ENCODE data around the gene WDFY1.
"Not testable (repeated sequence)": the region's sequence is repeated elsewhere in the genome, so short reads cannot be mapped to it uniquely, and the experiment has no call there.

Gene WDFY1

DNA sequence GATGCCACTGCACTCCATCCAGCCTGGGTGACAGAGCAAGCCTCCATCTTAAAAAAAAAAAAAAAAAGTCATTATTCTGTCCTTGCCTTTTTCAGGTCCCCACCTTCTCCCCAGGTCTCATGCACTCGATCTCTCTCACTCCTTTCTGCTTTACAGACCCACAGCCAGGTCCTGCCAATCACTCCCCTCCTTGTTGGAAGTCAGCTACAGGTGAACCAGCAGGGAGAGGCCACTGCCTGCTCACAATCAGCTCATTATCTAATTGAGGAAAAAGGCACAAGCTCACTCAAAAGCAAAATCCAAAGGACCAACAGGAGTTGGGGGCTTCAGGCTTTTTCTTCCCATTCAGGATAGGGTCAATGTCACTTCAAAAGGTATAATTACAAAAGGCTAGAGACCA is 2.0 kb downstream of the WDFY1 start:
- no peak for DNase-seq (ENCODE audit: low read depth)
- TF ChIP-seq, protein P1, sequence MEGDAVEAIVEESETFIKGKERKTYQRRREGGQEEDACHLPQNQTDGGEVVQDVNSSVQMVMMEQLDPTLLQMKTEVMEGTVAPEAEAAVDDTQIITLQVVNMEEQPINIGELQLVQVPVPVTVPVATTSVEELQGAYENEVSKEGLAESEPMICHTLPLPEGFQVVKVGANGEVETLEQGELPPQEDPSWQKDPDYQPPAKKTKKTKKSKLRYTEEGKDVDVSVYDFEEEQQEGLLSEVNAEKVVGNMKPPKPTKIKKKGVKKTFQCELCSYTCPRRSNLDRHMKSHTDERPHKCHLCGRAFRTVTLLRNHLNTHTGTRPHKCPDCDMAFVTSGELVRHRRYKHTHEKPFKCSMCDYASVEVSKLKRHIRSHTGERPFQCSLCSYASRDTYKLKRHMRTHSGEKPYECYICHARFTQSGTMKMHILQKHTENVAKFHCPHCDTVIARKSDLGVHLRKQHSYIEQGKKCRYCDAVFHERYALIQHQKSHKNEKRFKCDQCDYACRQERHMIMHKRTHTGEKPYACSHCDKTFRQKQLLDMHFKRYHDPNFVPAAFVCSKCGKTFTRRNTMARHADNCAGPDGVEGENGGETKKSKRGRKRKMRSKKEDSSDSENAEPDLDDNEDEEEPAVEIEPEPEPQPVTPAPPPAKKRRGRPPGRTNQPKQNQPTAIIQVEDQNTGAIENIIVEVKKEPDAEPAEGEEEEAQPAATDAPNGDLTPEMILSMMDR (conservative IDR thresholded peaks at IDR 0.05; ENCODE audit: control insufficient read depth, insufficient read depth, low read depth, low read length) = no peak
- H3K4me3 ChIP-seq (ENCODE audit: control insufficient read depth, low read depth, low read length) = peak overlapping the region; percentile 8

DNA sequence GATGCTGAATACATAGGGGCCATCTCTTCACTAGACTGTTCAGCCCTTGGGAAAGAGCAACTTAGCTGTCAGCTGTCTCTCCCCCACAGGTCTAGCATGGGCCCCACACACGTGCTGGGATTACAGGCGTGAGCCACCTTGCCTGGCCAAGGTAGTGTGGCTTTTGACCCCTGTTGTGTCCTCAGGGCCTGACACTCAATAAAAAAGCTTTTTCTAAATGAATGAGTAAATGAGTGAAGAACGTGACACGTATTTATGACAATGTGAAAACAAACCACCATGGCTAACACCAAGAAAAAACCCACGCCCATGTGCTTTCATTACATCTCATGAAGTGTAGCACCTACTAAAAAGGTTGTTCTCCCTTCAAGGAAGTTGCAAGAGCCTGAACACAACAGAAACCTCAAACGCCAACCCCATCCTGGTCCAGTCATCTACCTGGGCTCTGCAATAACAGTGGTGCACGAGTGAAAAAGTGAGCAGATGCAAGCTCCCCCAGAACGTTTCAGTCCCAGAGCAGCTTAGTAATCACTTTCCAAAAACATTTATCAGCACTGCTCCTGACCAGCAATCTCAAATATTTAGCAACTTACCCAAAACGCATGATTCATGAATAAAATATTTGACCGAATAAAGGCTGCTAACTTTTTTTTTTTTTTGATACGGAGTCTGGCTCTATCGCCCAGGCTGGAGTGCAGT is 3.4 kb downstream of the WDFY1 start:
- H3K4me3 ChIP-seq (ENCODE audit: control insufficient read depth, low read depth, low read length) = no peak overlapping the region
- TF ChIP-seq, protein P1 (conservative IDR thresholded peaks at IDR 0.05; ENCODE audit: control insufficient read depth, insufficient read depth, low read depth, low read length) = no peak
- peak; percentile 88 for DNase-seq (ENCODE audit: low read depth)

DNA sequence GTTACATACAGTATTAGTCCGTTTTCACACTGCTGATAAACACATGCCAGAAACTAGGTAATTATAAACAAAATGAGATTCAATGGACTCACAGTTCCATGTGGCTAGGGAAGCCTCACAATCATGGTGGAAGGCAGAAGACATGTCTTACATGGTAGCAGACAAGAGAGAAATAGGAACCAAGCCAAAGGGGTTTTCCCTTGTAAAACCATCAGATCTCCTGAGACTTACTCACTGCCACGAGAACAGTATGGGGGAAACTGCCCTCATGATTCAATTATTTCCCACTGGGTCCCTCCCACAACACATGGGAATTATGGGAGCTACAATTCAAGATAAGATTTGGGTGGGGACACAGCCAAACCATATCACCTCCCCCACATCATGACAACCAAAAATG is 5.7 kb downstream of the WDFY1 start:
- not testable (repeated sequence) for H3K4me3 ChIP-seq (ENCODE audit: control insufficient read depth, low read depth, low read length)
- peak; percentile 66 for DNase-seq (ENCODE audit: low read depth)

DNA sequence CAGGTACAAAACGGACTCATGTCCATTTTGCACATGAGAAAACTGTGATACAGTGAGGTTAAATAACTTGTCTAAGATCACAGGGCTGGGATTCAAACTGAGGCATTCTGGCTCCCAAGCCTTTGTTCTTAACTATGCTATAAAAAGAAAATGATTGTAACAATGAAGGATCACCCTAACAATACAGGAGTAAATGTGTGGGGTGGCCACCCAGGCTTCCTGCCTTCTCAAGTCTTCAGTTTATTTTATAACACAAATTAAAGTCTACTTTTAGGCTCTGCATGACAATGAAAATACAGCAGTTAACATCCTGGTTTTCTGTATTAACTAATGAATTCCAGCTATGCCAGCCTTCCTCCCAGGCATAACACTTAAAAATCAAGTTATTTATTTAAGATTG is 7.6 kb downstream of the WDFY1 start:
- DNase-seq (ENCODE audit: low read depth) = no peak
- TF ChIP-seq, protein P1 (conservative IDR thresholded peaks at IDR 0.05; ENCODE audit: control insufficient read depth, insufficient read depth, low read depth, low read length) = no peak
- no peak overlapping the region for H3K4me3 ChIP-seq (ENCODE audit: control insufficient read depth, low read depth, low read length)

DNA sequence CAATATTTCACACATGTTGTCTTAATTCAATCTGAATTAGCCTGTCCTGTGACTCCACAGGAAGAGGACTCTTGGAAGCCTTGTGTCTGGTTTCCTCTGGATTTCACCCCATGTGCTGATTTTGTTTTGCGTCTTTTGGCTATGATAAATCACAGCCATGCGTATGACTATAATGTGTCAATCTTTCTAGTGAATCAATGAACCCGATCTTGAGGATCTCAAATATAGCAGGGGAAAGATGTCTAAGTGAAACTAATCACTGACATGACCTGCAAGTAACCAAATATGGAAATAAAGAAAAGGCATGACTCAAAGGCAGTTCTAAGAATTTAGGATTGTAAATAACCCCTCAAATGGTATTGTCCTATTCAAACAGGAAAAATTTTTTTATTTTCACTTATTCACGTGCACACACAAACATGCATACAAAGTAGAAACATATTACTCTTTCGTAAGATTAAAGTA is 8.2 kb downstream of the WDFY1 start:
- DNase-seq (ENCODE audit: low read depth) = peak; percentile 14
- H3K4me3 ChIP-seq (ENCODE audit: control insufficient read depth, low read depth, low read length) = no peak overlapping the region
- TF ChIP-seq, protein P1 (conservative IDR thresholded peaks at IDR 0.05; ENCODE audit: control insufficient read depth, insufficient read depth, low read depth, low read length) = no peak

DNA sequence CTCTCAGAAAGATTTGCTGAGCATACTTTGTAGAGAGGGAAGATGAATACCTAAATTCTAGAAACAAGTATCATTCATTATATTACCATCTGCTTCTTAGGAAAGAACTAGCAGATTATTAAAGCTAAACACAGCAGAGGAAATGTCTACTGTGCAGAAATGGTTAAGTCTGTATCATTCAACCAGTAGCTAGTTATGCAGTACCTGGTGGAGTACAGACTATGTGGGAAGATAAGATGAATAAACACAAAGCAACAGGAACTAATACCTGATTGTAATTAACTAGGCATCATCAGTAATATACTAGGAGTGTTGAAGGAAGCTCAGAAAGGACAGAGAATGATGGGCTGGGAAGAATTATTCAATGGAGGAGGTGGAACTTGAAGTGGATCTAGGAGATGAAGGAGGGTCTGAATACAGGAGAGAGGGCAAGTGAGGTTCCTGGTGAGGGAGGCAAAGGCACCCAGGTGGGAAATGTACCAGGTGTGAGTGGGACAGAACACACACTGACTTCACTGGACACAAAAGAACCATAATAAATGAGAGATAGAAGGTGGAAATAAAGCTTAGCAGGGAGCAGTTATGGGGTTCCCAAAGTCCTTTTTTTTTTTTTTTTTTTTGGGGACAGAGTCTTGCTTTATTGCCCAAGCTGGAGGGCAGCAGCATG is 9.5 kb downstream of the WDFY1 start:
- TF ChIP-seq, protein P1 (conservative IDR thresholded peaks at IDR 0.05; ENCODE audit: control insufficient read depth, insufficient read depth, low read depth, low read length) = no peak
- no peak for DNase-seq (ENCODE audit: low read depth)
- H3K4me3 ChIP-seq (ENCODE audit: control insufficient read depth, low read depth, low read length) = no peak overlapping the region

DNA sequence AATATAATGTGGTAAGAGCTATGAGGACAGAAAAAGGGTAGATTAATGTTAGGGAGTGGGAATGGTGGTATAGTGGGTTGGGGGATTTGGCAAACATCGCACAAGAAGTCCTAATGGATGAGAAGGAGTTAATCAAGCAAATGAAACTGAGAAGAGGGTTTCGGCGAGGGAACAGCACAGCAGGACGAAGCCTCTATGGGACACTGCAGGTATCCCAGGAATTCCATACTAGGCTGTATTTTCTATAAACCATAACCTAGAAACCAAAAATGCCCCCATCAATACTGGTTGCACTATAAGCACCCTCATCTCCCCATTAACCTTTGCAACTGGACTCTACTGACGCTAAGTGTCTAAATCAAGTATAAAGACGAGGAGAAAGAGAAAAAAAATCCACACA is 10.3 kb downstream of the WDFY1 start:
- H3K4me3 ChIP-seq (ENCODE audit: control insufficient read depth, low read depth, low read length) = no peak overlapping the region
- DNase-seq (ENCODE audit: low read depth) = no peak
- TF ChIP-seq, protein P1 (conservative IDR thresholded peaks at IDR 0.05; ENCODE audit: control insufficient read depth, insufficient read depth, low read depth, low read length) = no peak
